Naive B cell (primary cell): ENCODE data around the gene MFSD6. TPM values are rescaled to one million over a fixed set of nuclear protein-coding genes. Genes with fewer than 3 reads are reported as not detected.
A peak's percentile ranks its signal among the peaks of the same experiment; 100 is the strongest.

Experiments
- ATAC-seq, 2 donors: fragments of 150-1000 bp; cut with Tn5 transposase; 2 replicates each; pipeline ENCODE4 v1.10.0; 2021; ENCODE audit warnings: low read depth in 2 of 2, mild to moderate bottlenecking in 2 of 2, moderate library complexity in 2 of 2
- DNase-seq: peaks from one replicate; pipeline ENCODE4 v3.0.0; 2022
- H3K27ac Mint-ChIP-seq, 6 donors: one replicate each; pipeline ENCODE4 v1.8.0; 2020 to 2022; ENCODE audit warnings: mild to moderate bottlenecking in 6 of 6, mixed read lengths in 6 of 6, moderate library complexity in 5 of 6, inconsistent platforms in 2 of 6
- H3K27me3 Mint-ChIP-seq, 3 donors: one replicate each; pipeline ENCODE4 v1.8.0; 2021 to 2022; ENCODE audit warnings: mixed read lengths in 3 of 3, mild to moderate bottlenecking in 1 of 3
- H3K36me3 Mint-ChIP-seq, 2 donors: one replicate each; pipeline ENCODE4 v1.8.0; 2020 to 2022; ENCODE audit warnings: mixed read lengths in 2 of 2, inconsistent platforms in 1 of 2, mild to moderate bottlenecking in 1 of 2
- H3K4me1 Mint-ChIP-seq, 3 donors: one replicate each; pipeline ENCODE4 v1.8.0; 2020 to 2022; ENCODE audit warnings: mixed read lengths in 3 of 3, inconsistent platforms in 1 of 3, mild to moderate bottlenecking in 1 of 3, moderate library complexity in 1 of 3
- H3K4me3 Mint-ChIP-seq, 8 donors: one replicate each; pipeline ENCODE4 v1.8.0; 2020 to 2022; ENCODE audit warnings: mild to moderate bottlenecking in 8 of 8, mixed read lengths in 8 of 8, moderate library complexity in 8 of 8, inconsistent platforms in 2 of 8
- H3K9me3 Mint-ChIP-seq, 7 donors: one replicate each; pipeline ENCODE4 v1.8.0; 2020 to 2022; ENCODE audit warnings: mixed read lengths in 7 of 7, mild to moderate bottlenecking in 5 of 7, inconsistent platforms in 2 of 7, moderate library complexity in 1 of 7
- polyA plus RNA-seq, 6 donors: library from polyadenylated mRNA; unstranded; fragments of 300-500 nt; fragmentation: Illumina TruSeq; gene quantifications; one replicate each; pipeline ENCODE4 v1.2.3, GENCODE V29; 2021; ENCODE audit warnings: low read depth in 6 of 6

MFSD6 gene
- polyA plus RNA-seq, 6 donors from 2014 or later = 2.0 to 16.7 (median 12.0) TPM

GRCh38 chr2:190527918-190528317 lies 119.8 kb downstream of the MFSD6 start:
- H3K4me1 Mint-ChIP-seq = peaks cover 44 to 56% (median 51%) of the 10 kb centered on the region in 3 donors
- no peak for ATAC-seq
- H3K4me3 Mint-ChIP-seq = no peak overlapping the region
- DNase-seq = no peak
- peaks cover 0 to 9% of the 10 kb centered on the region in 2 donors for H3K36me3 Mint-ChIP-seq
- H3K9me3 Mint-ChIP-seq = no peaks in the 10 kb centered on the region
- H3K27ac Mint-ChIP-seq = peak overlapping the region in 1 of 6 donors; percentile 24
- no peaks in the 10 kb centered on the region for H3K27me3 Mint-ChIP-seq

DNA sequence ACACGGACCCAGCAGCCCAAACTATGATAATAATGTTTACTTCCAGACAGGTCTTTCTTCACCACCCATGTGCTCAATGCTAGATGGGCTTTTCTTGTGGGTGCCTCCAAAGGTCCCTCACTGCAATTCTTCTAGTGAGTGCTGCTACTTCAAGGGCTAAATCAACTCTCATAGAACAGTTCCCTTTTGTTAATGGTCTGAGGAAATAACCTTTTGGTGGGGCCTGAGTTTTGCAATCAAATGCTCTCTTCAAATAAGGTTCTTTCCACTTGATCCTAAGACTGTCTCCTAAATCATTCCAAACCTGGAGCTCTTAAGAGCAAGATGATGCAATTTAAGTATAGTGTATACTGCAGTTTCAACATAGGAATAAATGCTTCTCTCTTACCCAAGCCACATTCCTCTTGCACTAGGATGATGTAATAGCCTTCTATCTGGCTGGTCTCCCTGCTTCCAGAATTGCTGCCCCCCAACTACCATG lies 120.4 kb downstream of the MFSD6 start:
- peaks cover 0 to 6% of the 10 kb centered on the region in 2 donors for H3K36me3 Mint-ChIP-seq
- H3K4me3 Mint-ChIP-seq = no peak overlapping the region
- H3K27me3 Mint-ChIP-seq = no peaks in the 10 kb centered on the region
- DNase-seq = no peak
- H3K9me3 Mint-ChIP-seq = no peaks in the 10 kb centered on the region
- peaks cover 48 to 63% (median 57%) of the 10 kb centered on the region in 3 donors for H3K4me1 Mint-ChIP-seq
- H3K27ac Mint-ChIP-seq = no peak overlapping the region
- no peak for ATAC-seq

DNA sequence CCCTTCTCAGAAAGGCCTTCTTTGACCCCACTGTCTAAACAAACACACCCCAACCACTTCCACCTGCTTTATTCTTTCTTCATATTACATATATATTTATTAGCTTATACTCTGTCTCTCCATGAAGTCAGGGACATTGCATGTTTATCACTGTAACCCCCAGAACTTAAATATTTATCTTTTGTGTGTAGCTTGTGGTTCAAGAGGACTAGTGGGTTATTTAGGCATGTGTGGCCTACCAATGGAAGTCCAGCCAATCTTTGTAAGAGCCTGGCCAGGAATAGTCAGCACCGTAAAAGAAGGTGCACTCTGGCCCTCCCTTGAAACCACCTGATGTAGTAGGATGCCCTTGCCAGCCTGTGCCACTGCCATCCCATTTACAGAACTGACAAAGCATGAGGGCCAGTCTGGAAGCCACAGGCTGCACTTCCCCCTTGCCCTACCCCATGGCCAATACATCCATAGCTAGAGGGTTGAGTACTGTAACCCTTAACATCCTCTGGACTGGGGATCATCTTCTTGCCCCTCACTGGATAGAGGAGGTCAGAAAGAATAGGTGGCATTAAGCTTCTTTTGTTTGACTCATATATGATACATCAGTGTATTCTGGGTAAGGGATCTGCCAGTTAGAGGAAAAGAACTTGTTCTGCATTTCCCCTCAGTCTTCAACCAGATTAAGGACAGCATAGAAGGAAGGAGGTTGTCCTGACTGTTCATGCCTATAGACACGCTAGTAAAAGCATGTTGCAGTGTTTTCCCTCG lies 121.5 kb downstream of the MFSD6 start:
- no peaks in the 10 kb centered on the region for H3K27me3 Mint-ChIP-seq
- DNase-seq (no peak), ATAC-seq (no peak)
- peaks cover 52 to 69% (median 63%) of the 10 kb centered on the region in 3 donors for H3K4me1 Mint-ChIP-seq
- H3K36me3 Mint-ChIP-seq = no peaks in the 10 kb centered on the region
- no peaks in the 10 kb centered on the region for H3K9me3 Mint-ChIP-seq
- H3K27ac Mint-ChIP-seq = peak overlapping the region in 5 of 6 donors; percentile 3 to 70 (median 44)
- H3K4me3 Mint-ChIP-seq = peak overlapping the region in 3 of 8 donors; percentile 2 to 63 (median 34)

- Mint-ChIP-seq H3K4me3 (peak overlapping the region in 2 of 8 donors; percentile 34 to 43), H3K27ac (peak overlapping the region; percentile 3 to 86 (median 40)), H3K36me3 (no peaks in the 10 kb centered on the region), H3K4me1 (peaks cover 51 to 72% (median 63%) of the 10 kb centered on the region in 3 donors), H3K9me3 (no peaks in the 10 kb centered on the region), H3K27me3 (no peaks in the 10 kb centered on the region)
- DNase-seq = no peak
- ATAC-seq = no peak
Observed at GRCh38 chr2:190530248-190530900, 122.2 kb downstream of the MFSD6 start.

DNA sequence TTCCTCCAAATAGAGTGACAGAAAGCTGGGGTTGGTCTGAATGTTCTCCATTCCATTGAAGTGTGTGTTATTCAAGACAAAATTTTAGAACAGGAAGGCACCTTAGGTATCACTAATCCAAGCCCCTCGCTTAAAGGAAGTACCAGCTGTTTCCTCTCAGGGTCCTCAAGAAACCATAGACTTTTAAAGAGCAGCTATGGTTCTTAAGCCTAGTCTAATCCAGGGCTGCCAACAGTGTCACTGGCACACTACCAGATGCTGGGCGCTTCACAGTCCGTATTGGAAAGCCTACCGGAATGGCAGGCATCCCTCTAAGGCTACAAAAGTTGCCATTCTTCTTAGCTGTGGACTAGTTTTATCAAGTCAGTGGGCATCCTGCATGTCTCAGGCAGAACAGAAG lies 124.4 kb downstream of the MFSD6 start:
- Mint-ChIP-seq H3K36me3 (no peaks in the 10 kb centered on the region), H3K4me1 (peaks cover 34 to 57% (median 57%) of the 10 kb centered on the region in 3 donors), H3K27me3 (no peaks in the 10 kb centered on the region), H3K27ac (peak overlapping the region in 5 of 6 donors; percentile 24 to 97 (median 56)), H3K9me3 (peaks cover 0 to 11% (median 7%) of the 10 kb centered on the region in 7 donors), H3K4me3 (peak overlapping the region in 7 of 8 donors; percentile 12 to 98 (median 97))
- ATAC-seq = no peak
- no peak for DNase-seq

GRCh38 chr2:190533175-190533967 lies 125.2 kb downstream of the MFSD6 start:
- Mint-ChIP-seq H3K9me3 (peaks cover under 1 to 16% (median 7%) of the 10 kb centered on the region in 7 donors), H3K27ac (peak overlapping the region; percentile 97 to 99 (median 98)), H3K4me3 (peak overlapping the region; percentile 92 to 98 (median 96)), H3K36me3 (no peaks in the 10 kb centered on the region), H3K27me3 (no peaks in the 10 kb centered on the region), H3K4me1 (peaks cover 31 to 50% (median 49%) of the 10 kb centered on the region in 3 donors)
- DNase-seq (no peak), ATAC-seq (no peak)

- Mint-ChIP-seq H3K9me3 (peaks cover 5 to 21% (median 11%) of the 10 kb centered on the region in 7 donors), H3K4me1 (peaks cover 27 to 46% (median 45%) of the 10 kb centered on the region in 3 donors), H3K4me3 (peak overlapping the region; percentile 92 to 98 (median 96)), H3K27ac (peak overlapping the region; percentile 97 to 99 (median 98)), H3K36me3 (no peaks in the 10 kb centered on the region), H3K27me3 (no peaks in the 10 kb centered on the region)
- ATAC-seq (peak; percentile 23 to 26), DNase-seq (no peak)
Observed at GRCh38 chr2:190533968-190534309, 125.8 kb downstream of the MFSD6 start.

DNA sequence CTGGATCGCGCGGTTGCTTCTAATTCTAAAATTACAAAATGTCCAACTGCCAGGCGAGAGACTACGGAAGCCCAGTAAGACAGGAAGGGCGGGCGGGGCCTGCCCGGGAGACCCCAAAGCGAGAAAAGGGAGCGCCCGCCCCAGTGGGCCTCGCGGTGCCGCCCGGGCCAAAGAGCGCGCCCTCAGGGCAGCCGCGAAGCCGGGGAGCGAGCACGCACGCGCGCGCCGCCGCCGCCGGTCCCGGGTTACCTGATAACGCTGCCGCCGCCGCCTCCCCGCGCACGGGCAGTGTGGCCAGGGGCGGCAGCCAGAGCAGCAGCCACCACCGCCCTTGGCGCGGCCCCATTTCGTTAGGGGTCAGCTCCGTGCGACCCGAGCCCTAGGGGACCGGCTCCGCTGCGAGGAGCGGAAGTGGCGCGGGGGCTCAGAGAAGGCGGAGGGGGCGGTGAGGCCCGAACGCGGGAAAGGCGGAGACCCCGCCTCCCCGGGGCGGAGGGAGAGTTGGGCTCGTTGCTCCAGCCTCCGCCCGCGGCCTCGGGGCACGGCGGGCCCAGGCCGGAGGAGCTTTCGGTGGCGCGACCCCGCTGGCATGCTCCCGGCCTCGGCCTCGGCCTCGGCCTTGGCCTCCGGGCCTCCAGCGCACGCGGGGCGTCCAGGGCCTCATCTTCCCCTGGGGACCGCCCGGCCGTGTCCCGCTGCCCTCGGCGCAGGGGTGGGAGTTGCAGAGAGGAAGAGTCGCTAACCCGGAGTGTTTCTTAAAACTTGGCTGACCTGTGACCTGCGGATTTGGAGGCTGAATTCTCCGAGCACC lies 126.4 kb downstream of the MFSD6 start, which contains the start of gene NEMP2:
Gene NEMP2, minus strand, starts transcription at position 413 of the 811 bp plus-strand sequence. Its CDS starts 67 bp downstream, at position 346.
- ATAC-seq (peak; percentile 79 to 80), DNase-seq (peak; percentile 89)
- Mint-ChIP-seq H3K27ac (peak within 1 kb of the TSS; percentile 97 to 99 (median 98)), H3K36me3 (peaks cover 0 to under 1% of the 10 kb centered on the region in 2 donors), H3K27me3 (no peaks in the 10 kb centered on the region), H3K4me1 (peaks cover 22 to 40% (median 40%) of the 10 kb centered on the region in 3 donors), H3K9me3 (peaks cover 5 to 26% (median 15%) of the 10 kb centered on the region in 7 donors), H3K4me3 (peak within 1 kb of the TSS; percentile 92 to 98 (median 96))

GRCh38 chr2:190535121-190535439 lies 126.9 kb downstream of the MFSD6 start:
- Mint-ChIP-seq H3K27me3 (no peaks in the 10 kb centered on the region), H3K27ac (peak overlapping the region; percentile 50 to 97 (median 90)), H3K4me1 (peaks cover 16 to 35% (median 34%) of the 10 kb centered on the region in 3 donors), H3K36me3 (peaks cover 0 to 7% of the 10 kb centered on the region in 2 donors), H3K9me3 (peaks cover 8 to 31% (median 18%) of the 10 kb centered on the region in 7 donors), H3K4me3 (peak overlapping the region; percentile 90 to 95 (median 94))
- DNase-seq (no peak), ATAC-seq (no peak)

GRCh38 chr2:190535586-190535985 lies 127.4 kb downstream of the MFSD6 start:
- ATAC-seq = no peak
- DNase-seq = no peak
- H3K4me3 Mint-ChIP-seq = peak overlapping the region in 6 of 8 donors; percentile 22 to 95 (median 56)
- peaks cover 12 to 36% (median 24%) of the 10 kb centered on the region in 7 donors for H3K9me3 Mint-ChIP-seq
- H3K27me3 Mint-ChIP-seq = no peaks in the 10 kb centered on the region
- H3K4me1 Mint-ChIP-seq = peaks cover 13 to 31% (median 29%) of the 10 kb centered on the region in 3 donors
- H3K27ac Mint-ChIP-seq = peak overlapping the region in 3 of 6 donors; percentile 15 to 97 (median 57)
- H3K36me3 Mint-ChIP-seq = peaks cover 0 to 12% of the 10 kb centered on the region in 2 donors

DNA sequence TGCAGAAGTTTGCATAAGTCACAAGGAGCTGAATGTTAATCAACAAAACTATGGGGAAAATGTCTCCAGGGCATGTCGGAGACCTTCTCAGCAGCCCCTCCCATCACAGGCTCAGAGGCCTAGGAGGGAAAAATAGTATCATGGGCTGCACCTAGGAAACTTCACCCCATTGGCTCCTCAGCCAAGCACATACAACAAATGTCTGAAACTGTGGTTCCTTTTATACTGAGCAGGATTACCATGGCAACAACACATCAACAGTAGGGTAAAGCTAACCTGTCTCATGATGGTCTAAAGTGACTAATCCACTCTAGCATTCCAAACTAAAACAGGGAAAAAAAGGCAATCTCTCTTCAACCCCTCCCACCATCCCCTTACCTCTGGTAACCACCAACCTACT lies 129.6 kb downstream of the MFSD6 start:
- Mint-ChIP-seq H3K36me3 (peaks cover 15 to 28% of the 10 kb centered on the region in 2 donors), H3K27ac (peak overlapping the region in 4 of 6 donors; percentile 1 to 97 (median 47)), H3K27me3 (no peaks in the 10 kb centered on the region), H3K9me3 (peaks cover 23 to 58% (median 45%) of the 10 kb centered on the region in 7 donors), H3K4me3 (peak overlapping the region in 1 of 8 donors; percentile 45), H3K4me1 (peaks cover 8 to 21% (median 19%) of the 10 kb centered on the region in 3 donors)
- peak; percentile 26 for DNase-seq
- no peak for ATAC-seq

- H3K9me3 Mint-ChIP-seq = peaks cover 23 to 60% (median 45%) of the 10 kb centered on the region in 7 donors
- H3K4me1 Mint-ChIP-seq = peaks cover 7 to 19% (median 15%) of the 10 kb centered on the region in 3 donors
- H3K27ac Mint-ChIP-seq = peak overlapping the region in 5 of 6 donors; percentile 1 to 97 (median 71)
- peak overlapping the region in 1 of 8 donors; percentile 45 for H3K4me3 Mint-ChIP-seq
- no peaks in the 10 kb centered on the region for H3K27me3 Mint-ChIP-seq
- DNase-seq = no peak
- peaks cover 15 to 28% of the 10 kb centered on the region in 2 donors for H3K36me3 Mint-ChIP-seq
- no peak for ATAC-seq
Observed at GRCh38 chr2:190538201-190538600, 130.0 kb downstream of the MFSD6 start.
